ENCODE results near the gene ATP10A. TPM values are rescaled to one million over a fixed set of nuclear protein-coding genes. Genes with fewer than 3 reads are reported as not detected.
"Not testable (repeated sequence)": the region's sequence is repeated elsewhere in the genome, so short reads cannot be mapped to it uniquely, and the experiment has no call there.

ATP10A gene
- polyA plus RNA-seq, 3 donors: 0.71 to 3.9 (median 0.92) TPM

DNA sequence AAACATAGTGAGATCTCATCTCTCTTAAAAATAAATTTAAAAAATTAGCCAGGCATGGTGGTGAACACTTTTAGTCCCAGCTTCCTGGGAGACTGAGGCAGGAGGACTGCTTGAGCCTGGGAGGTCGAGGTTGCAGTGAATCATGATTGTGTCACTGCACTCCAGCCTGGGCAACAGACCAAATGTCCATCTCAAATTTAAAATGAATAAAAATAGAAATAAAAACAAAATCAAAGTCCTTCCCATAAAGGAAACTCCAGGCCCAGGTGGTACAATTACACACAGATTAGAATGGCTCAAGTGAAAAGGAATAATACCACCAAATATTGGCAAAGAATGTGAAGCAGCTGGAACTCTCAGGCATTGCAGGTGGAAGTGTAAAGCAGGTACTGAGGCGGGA, 19.3 kb upstream of the ATP10A start:
- TF ChIP-seq, protein P1, sequence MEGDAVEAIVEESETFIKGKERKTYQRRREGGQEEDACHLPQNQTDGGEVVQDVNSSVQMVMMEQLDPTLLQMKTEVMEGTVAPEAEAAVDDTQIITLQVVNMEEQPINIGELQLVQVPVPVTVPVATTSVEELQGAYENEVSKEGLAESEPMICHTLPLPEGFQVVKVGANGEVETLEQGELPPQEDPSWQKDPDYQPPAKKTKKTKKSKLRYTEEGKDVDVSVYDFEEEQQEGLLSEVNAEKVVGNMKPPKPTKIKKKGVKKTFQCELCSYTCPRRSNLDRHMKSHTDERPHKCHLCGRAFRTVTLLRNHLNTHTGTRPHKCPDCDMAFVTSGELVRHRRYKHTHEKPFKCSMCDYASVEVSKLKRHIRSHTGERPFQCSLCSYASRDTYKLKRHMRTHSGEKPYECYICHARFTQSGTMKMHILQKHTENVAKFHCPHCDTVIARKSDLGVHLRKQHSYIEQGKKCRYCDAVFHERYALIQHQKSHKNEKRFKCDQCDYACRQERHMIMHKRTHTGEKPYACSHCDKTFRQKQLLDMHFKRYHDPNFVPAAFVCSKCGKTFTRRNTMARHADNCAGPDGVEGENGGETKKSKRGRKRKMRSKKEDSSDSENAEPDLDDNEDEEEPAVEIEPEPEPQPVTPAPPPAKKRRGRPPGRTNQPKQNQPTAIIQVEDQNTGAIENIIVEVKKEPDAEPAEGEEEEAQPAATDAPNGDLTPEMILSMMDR (IDR thresholded peaks at IDR 0.05): no peak
- Mint-ChIP-seq H3K27me3 (ENCODE audit: low read depth in 3 of 3) (peaks cover 2 to 6% (median 2%) of the 10 kb centered on the region in 3 donors), H3K36me3 (no peaks in the 10 kb centered on the region), H3K4me3 (no peak overlapping the region), H3K4me1 (peaks cover 4% of the 10 kb centered on the region), H3K9me3 (peaks cover 0 to 4% (median 0%) of the 10 kb centered on the region in 7 donors), H3K27ac (no peak overlapping the region)
- Histone ChIP-seq H3K36me3 (replicated peaks in 1 of 2; ENCODE audit: control insufficient read depth in 1 of 2, insufficient read depth in 2 of 2, low read length in 2 of 2) (no peaks in the 10 kb centered on the region), H2AFZ (ENCODE audit: insufficient read depth, low read depth, low read length, poor library complexity, severe bottlenecking) (no peak overlapping the region), H3K4me2 (replicated peaks; ENCODE audit: extremely low read depth, low read length, poor library complexity, severe bottlenecking) (no peak overlapping the region), H3K4me3 (replicated peaks in 1 of 3; ENCODE audit: low read depth in 2 of 3, low read length in 3 of 3) (no peak overlapping the region), H3K27me3 (ENCODE audit: control insufficient read depth in 2 of 2, insufficient read depth in 2 of 2, low read length in 2 of 2) (no peaks in the 10 kb centered on the region), H3K27ac (ENCODE audit: low read depth in 1 of 2, low read length in 2 of 2) (no peak overlapping the region), H3K79me2 (ENCODE audit: insufficient read depth, low read length) (no peaks in the 10 kb centered on the region), H3K9ac (ENCODE audit: insufficient read depth, low read length, poor library complexity, severe bottlenecking) (no peak overlapping the region), H4K20me1 (ENCODE audit: insufficient read depth, low read length) (no peaks in the 10 kb centered on the region), H3K9me3 (replicated peaks in 1 of 2; ENCODE audit: control insufficient read depth in 1 of 2, insufficient read depth in 1 of 2, low read length in 2 of 2) (no peaks in the 10 kb centered on the region), H3K4me1 (ENCODE audit: control insufficient read depth in 1 of 2, insufficient read depth in 2 of 2, low read length in 2 of 2) (no peaks in the 10 kb centered on the region)
- no CpG with 5 or more reads among the region's 2 CpGs for WGBS (ENCODE audit: insufficient coverage)
- intact Hi-C loops (cut with micrococcal nuclease): no loop called here
- DNase-seq: no peak

DNA sequence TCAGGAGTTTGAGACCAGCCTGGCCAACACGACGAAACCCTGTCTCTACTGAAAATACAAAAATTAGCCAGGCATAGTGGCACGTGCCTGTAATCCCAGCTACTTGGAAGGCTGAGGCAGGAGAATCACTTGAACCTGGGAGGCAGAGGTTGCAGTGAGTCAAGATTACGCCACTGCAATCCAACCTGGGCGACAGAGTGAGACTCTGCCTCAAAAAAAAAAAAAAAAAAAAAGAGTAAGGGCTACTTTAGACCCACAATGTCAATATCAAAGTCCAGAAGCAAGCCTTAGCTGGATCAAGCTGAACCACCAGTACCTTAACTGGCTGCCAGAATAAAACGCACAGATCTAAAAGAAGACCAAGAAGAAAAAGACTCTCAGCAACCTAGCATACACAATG, 17.8 kb upstream of the ATP10A start:
- H3K27me3 Mint-ChIP-seq (ENCODE audit: low read depth in 3 of 3): not testable (repeated sequence)

More for the DNA sequence above, 17.8 kb upstream of the ATP10A start:
- H3K9me3 ChIP-seq (replicated peaks in 1 of 2; ENCODE audit: control insufficient read depth in 1 of 2, insufficient read depth in 1 of 2, low read length in 2 of 2); H3K27ac ChIP-seq (ENCODE audit: low read depth in 1 of 2, low read length in 2 of 2); H3K36me3 ChIP-seq (replicated peaks in 1 of 2; ENCODE audit: control insufficient read depth in 1 of 2, insufficient read depth in 2 of 2, low read length in 2 of 2); H3K27me3 ChIP-seq (ENCODE audit: control insufficient read depth in 2 of 2, insufficient read depth in 2 of 2, low read length in 2 of 2); H3K36me3 Mint-ChIP-seq; H3K4me3 ChIP-seq (replicated peaks in 1 of 3; ENCODE audit: low read depth in 2 of 3, low read length in 3 of 3); H3K4me2 ChIP-seq (replicated peaks; ENCODE audit: extremely low read depth, low read length, poor library complexity, severe bottlenecking); H3K9me3 Mint-ChIP-seq; H3K4me1 ChIP-seq (ENCODE audit: control insufficient read depth in 1 of 2, insufficient read depth in 2 of 2, low read length in 2 of 2); H3K27ac Mint-ChIP-seq; H3K79me2 ChIP-seq (ENCODE audit: insufficient read depth, low read length); DNase-seq; H4K20me1 ChIP-seq (ENCODE audit: insufficient read depth, low read length); intact Hi-C loops (cut with micrococcal nuclease); H3K9ac ChIP-seq (ENCODE audit: insufficient read depth, low read length, poor library complexity, severe bottlenecking); H3K4me3 Mint-ChIP-seq; H2AFZ ChIP-seq (ENCODE audit: insufficient read depth, low read depth, low read length, poor library complexity, severe bottlenecking); H3K4me1 Mint-ChIP-seq: not testable (repeated sequence)
- no CpG with 5 or more reads among the region's 6 CpGs for WGBS (ENCODE audit: insufficient coverage)

Data from CD14-positive monocyte (primary cell).